ENCODE measurements around the gene ABCD3. TPM values are rescaled to one million over a fixed set of nuclear protein-coding genes. Genes with fewer than 3 reads are reported as not detected.

The ABCD3 gene
- total and polyA plus RNA-seq, 2 of the 8 experiments (the other 6 are each of a cell fraction or from before 2014, with no cell fraction given) = 6.6 to 29.4 TPM

GRCh38 chr1:94554580-94554979 is 136.4 kb downstream of the ABCD3 start:
- Histone ChIP-seq H3K23ac (ENCODE audit: insufficient read length) (no peak overlapping the region), H3K14ac (ENCODE audit: insufficient read length) (no peak overlapping the region), H3K18ac (ENCODE audit: extremely low read depth, low read length) (no peak overlapping the region), H2BK120ac (replicated peaks; ENCODE audit: low read depth, low read length) (no peak overlapping the region), H3K27ac (ENCODE audit: low read depth, low read length) (no peak overlapping the region), H3K56ac (replicated peaks; ENCODE audit: insufficient read length, low read depth, low read length) (no peak overlapping the region), H4K20me1 (replicated peaks in 1 of 2; ENCODE audit: control insufficient read depth in 1 of 2, insufficient read depth in 2 of 2, low read length in 2 of 2) (no peaks in the 10 kb centered on the region), H4K8ac (ENCODE audit: extremely low read depth, insufficient read depth, low read length) (no peak overlapping the region), H3K79me1 (ENCODE audit: low read depth, low read length) (no peaks in the 10 kb centered on the region), H3K4me2 (ENCODE audit: insufficient read depth in 1 of 2, low read depth in 2 of 2, low read length in 2 of 2) (no peak overlapping the region), H3K4me3 (ENCODE audit: extremely low read depth in 1 of 4, insufficient read depth in 2 of 4, low read depth in 3 of 4, low read length in 4 of 4) (no peak overlapping the region), H4K91ac (replicated peaks; ENCODE audit: insufficient read length, low read length) (no peak overlapping the region), H2AFZ (ENCODE audit: low read length) (no peak overlapping the region), H3K4me1 (replicated peaks in 1 of 4; ENCODE audit: control insufficient read depth in 3 of 4, insufficient read depth in 4 of 4, low read length in 3 of 4) (peaks cover 11 to 21% (median 13%) of the 10 kb centered on the region in 4 experiments), H3K23me2 (ENCODE audit: low read depth, low read length) (no peaks in the 10 kb centered on the region), H4K5ac (ENCODE audit: insufficient read length, low read depth, low read length) (no peak overlapping the region), H3K36me3 (ENCODE audit: control insufficient read depth in 2 of 4, insufficient read depth in 4 of 4, low read length in 3 of 4) (no peaks in the 10 kb centered on the region), H2BK5ac (ENCODE audit: low read depth, low read length) (no peak overlapping the region), H3K27me3 (replicated peaks in 1 of 4; ENCODE audit: control insufficient read depth in 3 of 4, extremely low read depth in 1 of 4, insufficient read depth in 3 of 4, low read length in 3 of 4) (0 out of 7 replicates have a peak, but pooled peaks cover 0 to 2% (median 0%) of the 10 kb centered on the region in 4 experiments), H2BK15ac (ENCODE audit: low read length) (no peak overlapping the region), H3K4ac (replicated peaks; ENCODE audit: insufficient read length, low read depth, low read length) (peak overlapping the region; percentile 4), H3K9me3 (ENCODE audit: insufficient read depth in 2 of 2, low read depth in 1 of 2, low read length in 1 of 2) (no peaks in the 10 kb centered on the region), H3K9ac (replicated peaks in 1 of 4; ENCODE audit: extremely low read depth in 1 of 4, low read depth in 3 of 4, low read length in 3 of 4) (no peak overlapping the region), H2AK5ac (ENCODE audit: low read depth, low read length) (no peak overlapping the region), H2BK12ac (ENCODE audit: low read depth, low read length) (no peak overlapping the region), H3K79me2 (ENCODE audit: control insufficient read depth in 1 of 2, insufficient read depth in 2 of 2, low read length in 2 of 2) (no peaks in the 10 kb centered on the region), H2BK20ac (ENCODE audit: low read length) (no peak overlapping the region)
- WGBS, 2 experiments (ENCODE audit: extremely low coverage in 1 of 2, insufficient coverage in 1 of 2, insufficient read length in 1 of 2, insufficient replicate concordance in 2 of 2, low coverage in 1 of 2, low lambda C conversion rate in 2 of 2, missing lambda C conversion rate in 1 of 2) = 85% methylated on average over 5 of the region's 5 CpGs; no CpG with 5 or more reads in 1 of the 2 experiments
- FAIRE-seq (no peak), DNase-seq (ENCODE audit: low read depth in 1 of 2, low spot score in 2 of 2) (no peak)
- ChIA-PET CTCF (ENCODE audit: partially characterized antibody) (interaction anchor here (0.6 to 1.3 kb wide), 5 partner anchors 10 to 593 kb away, joined by 3 read pairs; no protein-coding TSS in a partner anchor), POLR2A (ENCODE audit: partially characterized antibody) (no interaction called here)
- TF ChIP-seq POU5F1 (IDR thresholded peaks at IDR 0.05; ENCODE audit: low read depth, low read length) (no peak), ATF2 (IDR thresholded peaks at IDR 0.05; ENCODE audit: low read length) (no peak), RAD21 (IDR thresholded peaks at IDR 0.05 in 1 of 2, conservative IDR thresholded peaks at IDR 0.05 in 1 of 2; ENCODE audit: low read depth in 2 of 2, low read length in 2 of 2) (no peak), CBX5 (IDR thresholded peaks at IDR 0.05; ENCODE audit: low read depth, low read length) (no peak), HDAC6 (IDR thresholded peaks at IDR 0.05; ENCODE audit: low read depth, low read length) (no peak)
